Ishikawa (cell line): Measurements from ENCODE around the gene IL1RAPL1.

Experiments used
- CEBPB ChIP-seq: IDR thresholded peaks from 2 replicates; pipeline ENCODE4 v1.6.1; 2012
- CREB1 ChIP-seq: IDR thresholded peaks from 2 replicates; pipeline ENCODE4 v1.6.1; 2012; ENCODE audit warnings: low read depth
- EGR1 ChIP-seq: IDR thresholded peaks from 2 replicates; pipeline ENCODE4 v1.6.1; 2012
- EP300 ChIP-seq: IDR thresholded peaks from 2 replicates; pipeline ENCODE4 v1.6.1; 2012; ENCODE audit warnings: borderline replicate concordance
- FOXM1 ChIP-seq: IDR thresholded peaks from 2 replicates; pipeline ENCODE4 v1.6.1; 2012; ENCODE audit warnings: low read depth, borderline replicate concordance
- MAX ChIP-seq: IDR thresholded peaks from 2 replicates; pipeline ENCODE4 v1.6.1; 2012
- NFIC ChIP-seq: IDR thresholded peaks from 2 replicates; pipeline ENCODE4 v1.6.1; 2012
- RAD21 ChIP-seq: IDR thresholded peaks from 2 replicates; pipeline ENCODE4 v1.6.1; 2012; ENCODE audit warnings: low read depth
- REST ChIP-seq: IDR thresholded peaks from 2 replicates; pipeline ENCODE4 v1.6.1; 2012; ENCODE audit warnings: low read depth, mild to moderate bottlenecking
- TAF1 ChIP-seq: IDR thresholded peaks from 2 replicates; pipeline ENCODE4 v1.6.1; 2012; ENCODE audit warnings: low read depth, mild to moderate bottlenecking
- TCF12 ChIP-seq: IDR thresholded peaks from 2 replicates; pipeline ENCODE4 v1.6.1; 2012; ENCODE audit warnings: low read depth
- TEAD4 ChIP-seq: IDR thresholded peaks from 2 replicates; pipeline ENCODE4 v1.6.1; 2012
- USF1 ChIP-seq: IDR thresholded peaks from 2 replicates; pipeline ENCODE4 v1.6.1; 2012
- YY1 ChIP-seq: IDR thresholded peaks from 2 replicates; pipeline ENCODE4 v1.6.1; 2012; ENCODE audit warnings: low read depth
- ZBTB7A ChIP-seq: IDR thresholded peaks from 2 replicates; pipeline ENCODE4 v1.6.1; 2012; ENCODE audit warnings: low read depth

IL1RAPL1 gene

GRCh38 chrX:29787656-29788055 is 1200.4 kb downstream of the IL1RAPL1 start:
- no peak for TF ChIP-seq EGR1
- TF ChIP-seq TEAD4 = no peak
- TF ChIP-seq REST = no peak
- TF ChIP-seq TCF12 = no peak
- no peak for TF ChIP-seq MAX
- TF ChIP-seq CEBPB = no peak
- TF ChIP-seq YY1 = no peak
- TF ChIP-seq NFIC = no peak
- TF ChIP-seq TAF1 = no peak
- no peak for TF ChIP-seq USF1
- TF ChIP-seq CREB1 = no peak
- TF ChIP-seq EP300 = no peak
- TF ChIP-seq FOXM1 = no peak
- TF ChIP-seq ZBTB7A = no peak
- no peak for TF ChIP-seq RAD21

- TF ChIP-seq USF1 = no peak
- no peak for TF ChIP-seq MAX
- TF ChIP-seq TAF1 = no peak
- TF ChIP-seq RAD21 = no peak
- no peak for TF ChIP-seq ZBTB7A
- TF ChIP-seq CREB1 = no peak
- TF ChIP-seq EP300 = no peak
- TF ChIP-seq REST = no peak
- no peak for TF ChIP-seq TEAD4
- TF ChIP-seq CEBPB = no peak
- no peak for TF ChIP-seq NFIC
- no peak for TF ChIP-seq FOXM1
- no peak for TF ChIP-seq EGR1
- no peak for TF ChIP-seq TCF12
These were observed 1201.9 kb downstream of the IL1RAPL1 start for GRCh38 chrX:29788991-29789699.

GRCh38 chrX:29792335-29792734 is 1205.1 kb downstream of the IL1RAPL1 start:
- TF ChIP-seq EP300 (no peak), EGR1 (no peak)

- TF ChIP-seq TEAD4 (no peak), EGR1 (no peak), YY1 (no peak), TCF12 (no peak)
These were observed 1209.9 kb downstream of the IL1RAPL1 start for GRCh38 chrX:29797156-29797555.

GRCh38 chrX:29798469-29798868 is 1211.2 kb downstream of the IL1RAPL1 start:
- TF ChIP-seq NFIC = no peak
- no peak for TF ChIP-seq FOXM1
- no peak for TF ChIP-seq TCF12
- TF ChIP-seq YY1 = no peak
- TF ChIP-seq ZBTB7A = no peak

GRCh38 chrX:29813174-29813573 is 1225.9 kb downstream of the IL1RAPL1 start:
- TF ChIP-seq FOXM1 (no peak), ZBTB7A (no peak), YY1 (no peak), MAX (no peak), REST (no peak), CREB1 (no peak), CEBPB (no peak)
